GM20431 (cell line): ENCODE measurements around the gene ACOXL.

ENCODE experiments used
- in situ Hi-C: fragments of 300-500 bp; cut with MseI, MboI; formaldehyde crosslinking; loops from one replicate; pipeline ENCODE4 v1.15.0; 2020; ENCODE audit warnings: low sequenced_read_pairs; ENCODE audit not compliant: unreplicated experiment

Gene ACOXL

GRCh38 chr2:111022633-111023032, 290.3 kb downstream of the ACOXL start:
- in situ Hi-C loops = no loop called here

DNA sequence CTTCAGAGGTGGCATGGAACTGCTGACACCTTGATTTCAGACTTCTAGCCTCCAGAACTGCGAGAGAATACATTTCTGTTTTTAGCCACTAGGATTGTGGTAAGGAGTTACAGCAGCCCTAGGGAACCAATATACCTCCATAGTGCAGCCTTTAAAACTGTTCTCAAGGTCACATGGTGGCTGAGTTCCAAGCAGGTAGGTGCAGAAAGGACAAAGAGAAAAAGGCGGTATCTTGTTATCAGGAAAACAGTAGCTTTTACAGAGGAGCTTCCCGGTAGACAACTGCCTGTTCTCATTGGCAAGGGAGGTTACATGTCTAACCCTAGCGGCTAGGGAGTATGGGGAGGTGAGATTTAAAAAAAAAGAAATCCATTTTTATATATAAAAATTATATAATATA, 292.1 kb downstream of the ACOXL start:
- in situ Hi-C loops = no loop called here

DNA sequence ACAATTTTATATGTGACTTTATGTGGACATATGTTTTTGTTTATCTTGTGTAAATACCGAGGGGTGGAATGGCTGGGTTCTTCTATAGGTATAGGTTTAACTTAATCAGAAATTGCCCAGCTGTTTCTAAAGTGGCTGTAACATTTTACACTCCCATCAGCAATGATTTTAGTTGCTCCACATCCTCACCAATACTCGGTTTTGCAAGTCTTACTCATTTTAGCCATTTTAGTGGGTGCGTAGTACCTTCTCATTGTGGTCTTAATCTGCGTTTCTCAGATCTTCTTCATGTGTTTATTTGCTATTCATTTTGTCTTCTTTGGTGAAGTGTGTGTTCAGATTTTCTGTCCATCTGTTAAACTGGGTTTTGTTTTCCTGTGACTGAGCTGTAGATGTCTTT, 292.9 kb downstream of the ACOXL start:
- in situ Hi-C loops = no loop called here

- in situ Hi-C loops = no loop called here
Observed at GRCh38 chr2:111028720-111029119, 296.3 kb downstream of the ACOXL start.

DNA sequence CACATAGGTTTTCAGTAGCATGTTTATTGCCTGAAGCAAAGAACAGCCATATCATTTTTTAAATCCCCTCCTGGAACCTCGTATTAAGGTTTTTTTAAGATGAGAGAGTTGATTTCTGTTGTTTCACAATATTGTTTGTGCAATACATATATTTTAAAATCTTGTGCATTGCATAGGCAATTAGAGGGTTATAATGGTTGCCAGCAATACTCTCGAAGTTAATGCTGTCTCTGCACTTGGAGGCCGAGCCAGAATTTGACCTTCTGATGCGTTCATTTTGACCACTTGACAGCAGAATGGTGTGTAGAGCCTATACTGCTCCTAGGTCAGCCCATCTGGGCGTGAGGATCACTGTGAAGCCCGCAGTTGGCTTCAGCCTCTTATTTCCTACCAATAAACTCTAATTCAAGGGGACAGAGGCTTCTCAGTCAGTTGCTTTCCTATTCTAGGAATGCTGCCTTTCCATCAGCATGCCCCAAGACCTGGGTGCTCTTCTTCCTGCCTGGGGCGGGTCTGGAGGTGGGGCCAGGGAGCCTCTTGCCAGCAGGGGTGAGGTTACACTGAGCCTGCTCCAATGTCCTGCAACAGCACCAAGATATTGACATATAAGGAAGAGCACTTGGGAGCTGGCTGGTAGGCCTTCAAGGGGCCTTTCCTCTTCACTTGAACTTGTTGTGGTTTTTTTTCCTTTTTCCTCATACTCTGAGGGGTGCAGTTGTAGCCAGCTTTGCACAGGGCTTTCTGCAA, 297.0 kb downstream of the ACOXL start:
- in situ Hi-C loops = no loop called here

DNA sequence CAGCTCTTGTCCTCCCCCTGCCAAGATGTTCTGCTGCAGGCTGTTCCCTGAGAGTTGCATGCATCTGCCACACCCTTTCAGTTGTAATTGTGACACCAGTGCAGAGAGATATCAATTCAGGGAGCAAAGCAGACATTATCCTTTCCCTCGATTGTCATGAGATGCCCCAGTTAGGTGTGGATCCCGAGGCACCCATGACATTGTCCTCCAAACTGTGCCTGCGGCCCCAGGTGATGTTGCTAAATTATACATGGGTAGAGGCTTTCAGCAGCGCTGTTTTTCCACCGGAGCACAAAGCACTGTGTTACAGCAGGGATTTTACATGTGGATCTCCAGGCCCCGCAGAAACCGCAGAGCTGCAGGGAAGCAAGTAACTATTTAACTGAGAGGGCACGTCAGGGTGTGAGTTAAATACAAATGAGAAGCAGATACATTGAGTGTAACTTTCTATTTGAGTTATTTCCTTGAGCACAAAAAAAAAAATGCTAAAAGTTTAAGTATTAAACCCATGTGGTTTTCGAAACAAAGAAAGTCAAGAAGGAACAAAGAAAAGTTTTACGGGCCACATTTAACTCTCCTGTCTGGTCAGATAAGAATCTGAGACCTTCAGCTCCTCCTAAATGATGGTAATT, 298.0 kb downstream of the ACOXL start:
- in situ Hi-C loops = no loop called here

GRCh38 chr2:111030945-111031344, 298.6 kb downstream of the ACOXL start:
- in situ Hi-C loops = no loop called here

GRCh38 chr2:111031546-111032478, 299.4 kb downstream of the ACOXL start:
- in situ Hi-C loops = no loop called here

DNA sequence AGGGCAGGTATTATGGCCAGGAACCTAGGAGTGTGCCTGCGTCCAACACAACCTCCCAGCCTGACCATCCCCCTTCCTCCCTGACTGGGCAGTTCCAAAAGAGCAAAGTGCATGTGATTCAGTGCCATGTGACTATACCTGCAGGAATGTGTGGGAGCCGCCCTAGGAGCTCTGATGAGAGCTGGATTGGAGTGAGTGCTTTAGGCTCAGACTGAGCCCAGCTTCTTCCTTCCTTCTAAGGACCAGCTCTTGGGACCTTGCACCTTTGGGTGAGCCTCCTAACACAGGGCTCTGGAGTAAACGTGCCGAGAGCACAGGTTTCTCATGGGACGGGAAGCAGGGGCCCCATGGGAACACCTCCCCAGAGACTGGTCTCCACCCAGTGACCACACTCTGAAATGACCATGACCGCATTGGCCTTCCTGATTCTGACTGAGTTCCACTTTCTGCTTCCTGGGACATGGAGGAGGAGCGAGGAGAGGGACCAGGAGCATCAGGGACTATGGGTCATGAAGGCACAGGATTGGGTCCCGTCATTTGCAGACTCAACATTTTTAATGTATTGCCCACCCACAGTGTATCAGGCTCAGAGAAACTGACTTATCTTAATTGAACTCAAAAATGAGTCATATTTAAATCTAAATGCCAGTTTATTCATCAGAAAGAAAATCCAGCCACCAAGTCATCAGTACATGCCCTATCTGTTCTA, 300.5 kb downstream of the ACOXL start:
- in situ Hi-C loops = no loop called here

GRCh38 chr2:111034146-111034545, 301.8 kb downstream of the ACOXL start:
- in situ Hi-C loops = no loop called here

DNA sequence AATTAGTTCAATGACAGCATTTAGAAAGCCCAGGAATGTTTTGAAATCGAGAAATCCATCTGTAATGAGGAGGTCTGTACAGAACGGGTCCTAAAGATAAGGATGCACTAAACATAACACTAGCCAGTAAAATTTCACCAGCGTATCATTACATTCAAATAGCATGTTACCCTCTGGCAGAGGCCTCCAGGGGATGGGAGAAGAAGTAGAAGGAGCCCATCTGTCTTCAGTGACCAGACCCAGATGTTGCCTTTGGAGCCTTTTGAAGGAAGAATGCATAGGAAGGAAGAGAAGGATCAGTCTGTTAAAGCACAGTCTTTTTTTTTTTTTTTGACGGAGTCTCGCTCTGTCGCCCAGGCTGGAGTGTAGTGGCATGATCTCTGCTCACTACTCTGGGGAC, 302.2 kb downstream of the ACOXL start:
- in situ Hi-C loops = no loop called here

DNA sequence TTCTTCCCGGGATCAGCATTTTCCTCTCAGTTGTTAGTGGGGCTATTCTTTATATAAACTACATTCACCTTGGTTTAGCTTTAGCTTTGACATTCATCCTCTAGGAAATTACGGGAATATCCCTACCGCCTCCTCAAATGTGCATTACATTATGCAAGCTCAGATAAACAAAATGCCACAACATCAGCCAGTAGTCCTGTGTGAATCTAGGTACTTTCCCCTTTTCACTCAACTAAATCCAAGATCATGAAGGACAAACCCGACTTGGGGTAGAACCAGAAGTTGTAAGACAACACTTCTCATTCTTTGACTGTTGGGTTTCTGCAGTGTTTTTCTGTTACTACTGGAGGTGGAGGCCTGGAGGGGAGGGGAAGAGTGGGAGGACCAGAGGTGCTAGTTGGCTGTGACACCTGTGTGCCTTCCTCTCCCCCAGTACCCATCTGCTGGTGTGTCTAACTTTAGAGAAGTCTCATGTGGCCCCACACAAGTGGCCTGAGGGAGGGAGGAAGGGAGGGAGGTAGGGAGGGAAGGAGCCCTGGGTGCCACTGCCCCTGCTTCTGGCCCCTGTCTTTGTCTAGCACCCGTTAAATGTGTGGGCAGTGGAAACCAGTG, 303.6 kb downstream of the ACOXL start:
- in situ Hi-C loops = no loop called here

- in situ Hi-C loops = no loop called here
Observed at GRCh38 chr2:111037128-111037527, 304.8 kb downstream of the ACOXL start.

DNA sequence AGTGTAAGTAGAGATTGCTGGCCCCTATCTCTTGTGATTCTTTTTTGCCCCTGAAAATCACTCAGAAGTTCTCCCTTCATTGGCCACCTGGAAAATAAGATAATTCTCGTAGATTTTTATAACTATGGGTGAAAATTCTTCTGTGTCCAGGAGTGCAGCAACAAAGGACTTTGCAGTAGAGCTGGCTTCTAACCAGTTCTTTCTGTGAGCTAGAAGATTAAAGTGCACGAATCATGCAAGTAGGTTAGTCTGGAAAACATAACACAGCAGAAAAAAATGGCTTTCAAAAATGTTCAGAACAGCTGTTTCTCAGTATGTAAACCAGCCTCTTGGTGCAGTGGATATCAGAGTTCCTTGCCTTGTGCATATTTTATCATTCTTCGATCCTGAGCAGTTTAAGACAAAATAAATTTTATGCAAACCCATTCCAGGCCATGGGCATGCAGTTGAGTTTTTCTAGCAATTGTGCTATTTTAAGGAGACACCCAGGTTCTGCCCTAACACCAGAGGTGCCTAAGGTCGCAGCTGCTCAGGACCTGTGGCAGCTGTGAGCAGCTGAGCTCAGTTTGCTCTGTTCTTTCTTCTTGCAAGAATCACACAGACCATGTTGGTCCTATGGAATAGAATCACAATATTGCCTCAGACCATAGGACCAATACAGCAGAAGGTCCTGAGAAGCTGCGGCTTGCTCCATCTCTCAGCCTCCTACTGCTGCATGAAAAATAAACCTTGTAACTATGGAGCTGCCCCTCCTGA, 307.4 kb downstream of the ACOXL start:
- in situ Hi-C loops = no loop called here

DNA sequence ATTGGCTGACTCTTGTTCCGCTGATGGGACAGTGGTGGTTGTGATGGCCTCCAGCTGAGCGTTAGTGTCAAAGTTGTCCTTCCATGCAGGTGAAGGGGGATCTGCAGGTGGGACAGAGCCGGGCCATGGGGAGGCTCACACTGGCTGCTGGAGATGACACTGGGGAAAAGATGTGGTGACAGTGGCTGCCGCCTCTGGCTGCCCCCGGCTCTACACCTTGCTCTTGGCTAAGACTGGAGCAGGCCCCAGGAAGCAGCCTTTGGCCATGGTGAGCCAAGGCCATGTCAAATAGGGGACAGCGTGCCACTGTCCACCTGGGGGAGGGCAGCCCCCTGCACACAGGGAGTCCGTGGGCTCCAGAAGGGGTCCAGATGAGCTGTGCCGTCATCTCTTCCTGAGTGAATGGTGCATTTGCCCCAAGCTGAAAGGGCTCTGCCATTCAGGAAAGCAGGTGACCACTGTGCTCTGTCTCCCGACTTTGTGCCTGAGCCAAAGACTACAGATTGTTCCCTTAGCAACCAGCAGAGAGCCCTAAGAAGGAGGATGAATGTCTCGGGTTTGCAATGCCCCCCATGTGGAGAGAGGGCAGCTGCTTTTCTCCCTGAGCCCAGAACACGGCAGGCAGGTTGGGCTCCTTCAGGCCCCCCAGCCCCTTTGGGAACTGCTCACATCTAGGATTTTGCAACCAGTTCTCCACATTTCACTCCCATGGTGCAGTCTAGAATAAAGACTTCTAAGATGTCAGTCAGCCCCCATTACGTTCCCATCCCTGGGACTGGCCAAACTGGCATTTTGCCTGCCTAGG, 309.2 kb downstream of the ACOXL start:
- in situ Hi-C loops = no loop called here

DNA sequence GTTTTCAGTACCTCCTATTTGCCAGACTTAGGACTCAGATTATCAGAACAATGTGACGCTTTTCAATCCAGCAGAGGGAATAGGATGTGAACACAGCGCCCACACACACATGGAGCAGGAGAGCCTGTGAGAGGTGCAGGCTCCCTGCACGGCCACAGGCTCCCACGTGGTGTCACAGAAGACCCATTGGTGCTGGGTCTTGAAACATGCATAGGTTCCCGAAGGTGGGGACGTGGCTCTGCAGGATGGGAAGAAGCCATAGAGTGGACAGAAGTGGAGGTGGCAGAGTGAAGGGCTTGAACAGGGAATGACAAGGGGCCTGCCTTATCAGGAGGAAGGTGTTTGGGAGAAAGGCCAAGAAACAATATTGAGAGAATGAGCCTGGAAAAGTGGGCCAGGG, 309.9 kb downstream of the ACOXL start:
- in situ Hi-C loops = no loop called here

DNA sequence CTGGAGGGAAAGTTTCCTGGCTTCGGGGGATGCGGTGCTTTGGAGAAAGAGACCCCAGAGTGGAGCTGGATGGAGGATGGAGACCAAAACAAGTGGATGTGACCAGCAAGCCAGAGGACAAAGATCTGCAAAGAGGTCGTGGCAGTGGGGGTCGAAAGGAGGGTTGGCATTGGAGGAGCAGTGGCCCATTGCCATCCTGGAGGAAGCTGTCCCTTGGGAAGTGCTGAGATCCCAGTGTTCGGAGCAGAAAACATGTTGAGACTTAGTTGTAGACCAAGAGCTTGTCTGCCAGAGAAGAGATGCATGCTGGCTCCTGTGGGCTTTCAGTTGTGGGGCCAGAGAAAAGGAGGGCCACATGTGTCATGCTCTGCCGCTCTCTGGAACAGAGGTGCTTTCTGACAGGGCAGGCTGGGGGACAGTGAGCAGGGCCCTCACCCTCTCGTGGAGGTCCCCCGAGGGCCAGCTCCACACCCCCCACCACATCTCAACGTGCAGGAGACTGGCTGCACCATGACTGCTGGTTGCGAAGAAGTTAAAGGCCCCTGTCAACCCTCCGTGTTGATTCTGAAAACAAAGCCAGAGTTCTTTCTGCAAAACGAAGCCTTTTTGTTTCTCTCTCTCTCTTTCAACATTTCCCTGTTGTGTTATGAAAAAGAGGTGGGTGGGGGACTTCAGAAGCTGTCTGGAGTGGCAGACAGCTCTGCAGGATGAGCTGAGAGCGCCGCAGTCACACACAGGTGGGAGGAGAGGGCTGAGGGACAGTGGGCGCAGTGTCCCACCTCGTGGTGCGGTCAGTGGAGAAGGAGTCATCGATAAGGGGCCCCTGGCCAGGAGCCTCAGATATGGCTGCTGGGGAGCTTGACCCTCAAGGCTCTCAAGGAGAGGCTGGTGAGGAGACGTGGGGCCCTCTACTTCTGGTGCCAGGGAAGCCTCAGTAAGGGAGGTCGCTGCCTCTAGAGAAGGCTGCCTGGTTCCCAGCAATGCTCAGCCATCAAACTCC, 310.7 kb downstream of the ACOXL start:
- in situ Hi-C loops = no loop called here
